ENCODE data around the gene BCKDHA.

BCKDHA gene

GRCh38 chr19:41397086-41398049 lies at the start of gene BCKDHA, which contains the start of gene EXOSC5:
Gene BCKDHA (plus strand): TSS chr19:41397818. CDS start chr19:41397828, 10 bp downstream.
Gene EXOSC5 (minus strand): TSS chr19:41397359. CDS start chr19:41397328, 31 bp downstream.
- in situ Hi-C loops (cut with HindIII; ENCODE audit: low pct_ligation_motif_present, low pct_unique_long_range_greater_than_20kb, low sequenced_read_pairs): no loop called here
- peak; percentile 99 for DNase-seq

DNA sequence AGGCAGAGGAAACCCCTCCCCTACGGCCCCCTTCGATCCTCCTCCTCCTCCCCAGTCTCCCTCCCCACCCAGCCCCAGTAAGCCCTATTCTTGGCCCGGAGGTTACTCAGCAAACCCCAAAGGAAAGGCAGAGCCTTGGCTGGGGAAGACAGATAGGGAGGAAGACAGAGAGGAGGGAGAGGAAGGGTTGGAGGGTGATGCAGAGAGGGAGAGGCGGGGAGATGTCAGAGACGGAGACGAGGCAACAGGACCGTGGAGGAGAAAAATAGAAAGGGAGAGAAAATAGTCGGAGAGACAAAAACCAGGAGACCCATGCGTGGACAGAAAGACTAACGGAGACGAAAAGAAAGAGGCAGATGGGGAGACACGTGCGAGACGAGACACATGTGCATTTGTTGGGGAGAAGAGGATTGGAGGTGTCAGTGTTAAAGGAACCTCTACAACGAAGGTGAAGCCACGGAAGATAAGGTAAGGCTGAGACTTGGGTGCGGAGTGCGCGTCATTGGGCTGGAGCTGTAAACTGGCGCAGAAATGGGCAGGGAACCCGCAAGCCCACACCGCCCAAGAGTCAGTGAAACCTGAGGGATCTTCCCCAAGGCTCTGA lies 46.8 kb upstream of the BCKDHA start:
- in situ Hi-C loops (cut with HindIII; ENCODE audit: low pct_ligation_motif_present, low pct_unique_long_range_greater_than_20kb, low sequenced_read_pairs): no loop called here
- no peak for DNase-seq

DNA sequence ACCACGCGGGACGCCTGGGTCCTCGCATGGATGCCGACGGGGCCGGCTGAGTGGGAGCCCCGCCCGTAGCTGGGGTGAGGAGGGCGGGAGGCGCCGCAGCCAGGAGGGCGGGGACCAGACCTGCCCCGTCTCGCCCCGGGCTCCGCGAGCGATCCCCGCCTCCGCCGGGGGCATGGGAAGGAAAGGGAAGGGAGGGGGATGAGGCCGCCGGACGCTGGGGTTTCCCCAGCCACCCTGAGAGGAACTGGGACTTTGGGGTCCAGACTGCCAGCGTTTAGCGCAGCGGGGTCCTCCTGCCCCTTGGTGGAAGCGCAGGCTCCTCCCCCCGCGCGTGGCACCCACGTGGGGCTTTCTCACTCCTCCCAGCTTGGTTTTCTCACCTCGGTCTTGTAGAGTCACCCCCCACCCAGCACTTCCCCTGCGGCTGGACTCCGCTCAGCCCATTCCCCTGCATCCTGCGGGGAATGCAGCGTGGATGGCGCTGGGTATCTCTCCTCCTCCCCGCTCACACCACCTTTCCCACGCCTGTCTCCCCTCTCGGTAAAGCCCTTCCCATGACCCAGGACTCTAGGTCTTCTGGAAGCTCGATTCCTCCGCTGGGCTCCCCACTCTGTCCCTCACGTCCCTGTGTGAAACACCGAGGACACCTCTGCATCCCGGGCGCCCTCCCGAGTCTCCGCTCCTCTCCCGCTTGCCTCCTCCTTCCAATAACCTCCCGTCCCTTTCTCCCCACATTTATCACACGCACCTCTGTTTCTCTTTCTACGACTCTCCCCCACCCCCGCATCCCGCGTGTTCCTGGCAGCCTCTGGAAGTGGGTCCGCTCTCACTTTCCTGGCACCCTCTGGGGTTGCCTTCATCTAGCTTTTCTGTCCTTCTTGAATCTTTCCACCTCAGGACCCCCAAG lies 46.0 kb upstream of the BCKDHA start:
- peak; percentile 49 for DNase-seq
- in situ Hi-C loops (cut with HindIII; ENCODE audit: low pct_ligation_motif_present, low pct_unique_long_range_greater_than_20kb, low sequenced_read_pairs): no loop called here

DNA sequence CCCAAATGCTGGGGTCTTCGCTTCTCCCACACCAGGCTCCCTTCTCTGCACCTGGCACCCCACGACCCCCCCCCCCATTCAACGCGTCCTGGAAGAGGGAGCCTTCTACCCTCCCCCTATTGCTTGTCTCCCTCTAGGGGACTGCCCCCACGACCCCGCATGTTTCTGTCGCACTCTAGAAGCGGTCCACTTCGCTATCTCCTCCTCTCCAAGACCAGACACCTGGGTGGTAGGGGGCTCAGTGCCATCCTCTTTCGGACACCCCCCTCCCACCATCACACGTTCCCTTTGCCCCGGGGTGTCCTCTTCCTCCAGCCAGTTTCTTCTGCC lies 45.4 kb upstream of the BCKDHA start:
- in situ Hi-C loops (cut with HindIII; ENCODE audit: low pct_ligation_motif_present, low pct_unique_long_range_greater_than_20kb, low sequenced_read_pairs): no loop called here
- DNase-seq: no peak

DNA sequence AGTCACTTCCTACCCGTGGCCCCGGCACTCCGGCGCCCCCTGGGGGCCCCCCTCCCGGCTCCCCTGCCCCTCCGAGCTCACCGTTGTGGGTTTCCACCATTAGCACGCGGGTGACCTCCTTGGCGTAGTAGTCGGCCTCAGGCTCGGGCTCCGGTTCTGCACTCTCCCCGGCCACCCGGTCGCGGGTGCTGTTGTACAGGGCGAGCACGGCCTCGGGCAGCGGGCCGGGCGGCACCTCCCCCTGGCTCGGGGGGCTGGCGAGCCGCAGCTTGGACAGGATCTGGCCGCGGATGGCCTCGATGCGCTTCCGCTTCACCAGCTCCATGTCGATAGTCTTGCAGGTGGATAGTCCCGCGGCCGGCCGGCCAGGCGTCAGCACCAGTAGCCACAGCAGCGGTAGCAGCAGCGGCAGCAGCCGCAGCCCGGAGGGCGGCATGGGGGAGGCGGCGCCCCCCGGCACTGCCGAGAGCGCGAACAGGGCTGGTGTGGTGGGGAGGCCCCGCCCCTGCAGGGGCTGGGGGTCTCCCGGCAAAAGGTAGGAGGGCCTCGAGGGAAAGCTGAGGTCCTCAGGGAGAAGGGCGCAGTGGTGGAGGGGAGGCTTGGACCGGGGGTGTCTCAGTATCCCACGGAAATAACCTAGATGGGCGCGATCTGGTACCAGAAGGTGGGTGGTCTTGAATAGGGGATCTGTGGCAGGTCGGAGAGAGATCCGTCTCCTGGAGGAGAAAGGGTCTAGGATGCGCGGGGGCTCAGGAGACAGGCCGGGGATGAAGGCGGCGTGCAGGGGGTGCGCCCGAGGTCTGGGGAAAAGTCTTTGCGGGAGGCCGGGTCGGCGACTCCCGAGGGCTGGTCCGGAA lies 44.8 kb upstream of the BCKDHA start:
- in situ Hi-C loops (cut with HindIII; ENCODE audit: low pct_ligation_motif_present, low pct_unique_long_range_greater_than_20kb, low sequenced_read_pairs): no loop called here
- peak; percentile 71 for DNase-seq

DNA sequence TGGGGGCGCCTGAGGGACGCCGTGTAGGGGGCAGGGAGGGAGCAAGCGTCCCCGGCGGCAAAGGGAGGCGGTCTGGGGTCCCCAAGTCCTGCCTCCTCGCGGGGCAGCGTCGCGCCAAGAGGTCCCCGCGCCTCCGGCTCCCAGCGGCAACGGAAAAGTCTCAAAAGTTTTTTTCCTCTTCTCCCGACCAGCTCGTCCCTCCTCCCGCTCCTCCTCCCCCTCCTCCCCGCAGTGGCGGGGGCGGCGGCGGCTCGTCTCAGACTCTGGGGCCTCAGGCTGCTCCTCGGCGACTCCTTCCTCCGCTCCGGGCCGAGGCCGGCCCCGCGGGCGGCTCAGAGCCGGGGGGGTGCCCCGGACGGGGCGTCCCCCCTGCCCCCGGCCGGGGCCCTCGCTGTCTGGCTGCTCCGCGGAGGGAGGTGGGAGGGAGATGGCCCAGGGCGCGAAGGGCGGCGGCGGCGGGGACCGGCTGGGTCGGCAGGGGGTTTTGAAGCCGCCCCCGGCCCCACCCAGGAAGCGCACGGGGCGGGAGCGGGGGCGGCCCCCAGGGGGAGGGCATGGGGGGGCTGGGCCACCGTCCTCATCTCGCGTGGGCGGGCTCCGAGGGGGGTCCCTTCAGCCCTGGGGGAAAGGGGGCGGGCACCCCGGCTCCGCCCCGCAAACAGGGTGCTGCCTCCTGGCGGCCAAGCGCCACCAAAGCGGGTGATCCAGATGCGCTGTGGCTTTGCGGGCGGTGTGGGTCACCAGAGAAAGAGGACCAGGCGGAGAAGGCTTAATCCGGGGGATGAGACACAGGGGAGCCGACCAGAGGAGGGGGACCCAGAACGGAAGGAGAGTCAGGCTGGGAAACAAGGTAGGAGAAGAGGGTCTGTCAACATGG lies 43.9 kb upstream of the BCKDHA start, which contains the start of gene TGFB1:
TSS of gene TGFB1 (minus strand) at position 457 of the 877 bp plus-strand sequence. CDS start 878 bp downstream, outside the sequence.
- in situ Hi-C loops (cut with HindIII; ENCODE audit: low pct_ligation_motif_present, low pct_unique_long_range_greater_than_20kb, low sequenced_read_pairs): no loop called here
- DNase-seq: peak; percentile 85

GRCh38 chr19:41354343-41354953 lies 43.2 kb upstream of the BCKDHA start:
- no peak for DNase-seq
- in situ Hi-C loops (cut with HindIII; ENCODE audit: low pct_ligation_motif_present, low pct_unique_long_range_greater_than_20kb, low sequenced_read_pairs): no loop called here

DNA sequence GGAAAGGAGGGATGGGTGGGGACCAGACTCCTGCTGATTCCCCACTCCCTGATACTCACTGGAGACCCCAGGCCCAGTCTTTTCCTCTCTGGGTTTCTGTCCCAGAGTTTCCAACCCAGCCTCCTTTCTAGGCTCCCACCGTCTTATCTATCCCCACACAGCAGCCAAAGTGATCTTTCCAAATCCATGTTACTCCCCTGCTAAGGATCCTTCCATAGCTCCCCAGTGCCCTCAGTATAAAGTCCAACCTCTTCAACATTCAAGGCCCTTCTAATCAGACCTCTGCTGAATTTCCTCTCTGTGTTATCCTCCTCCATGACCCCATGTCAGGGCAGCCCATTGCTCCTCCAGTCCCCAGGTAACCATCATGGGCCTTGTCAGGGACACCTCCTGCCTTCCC lies 42.6 kb upstream of the BCKDHA start:
- in situ Hi-C loops (cut with HindIII; ENCODE audit: low pct_ligation_motif_present, low pct_unique_long_range_greater_than_20kb, low sequenced_read_pairs): no loop called here
- DNase-seq: no peak

DNA sequence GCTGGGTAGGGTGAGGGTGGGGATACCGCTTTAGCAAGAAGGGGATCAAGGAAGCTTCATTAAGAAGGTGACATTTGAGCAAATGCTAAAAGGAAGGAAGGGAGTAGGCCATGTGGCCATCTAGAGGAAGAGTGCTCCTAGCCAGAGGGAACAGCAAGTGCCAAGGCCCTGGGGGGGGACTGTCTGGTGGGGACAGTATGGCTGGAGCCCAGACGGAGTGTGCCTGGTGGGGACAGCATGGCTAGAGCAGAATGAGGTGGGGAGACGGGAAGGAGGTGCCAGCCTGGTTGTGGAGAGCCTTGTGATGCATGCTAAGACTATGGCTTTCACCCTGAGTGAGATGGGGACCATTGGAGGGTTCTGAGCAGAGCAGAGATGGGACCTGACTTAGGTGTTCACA lies 41.8 kb upstream of the BCKDHA start:
- in situ Hi-C loops (cut with HindIII; ENCODE audit: low pct_ligation_motif_present, low pct_unique_long_range_greater_than_20kb, low sequenced_read_pairs): no loop called here
- DNase-seq: no peak

DNA sequence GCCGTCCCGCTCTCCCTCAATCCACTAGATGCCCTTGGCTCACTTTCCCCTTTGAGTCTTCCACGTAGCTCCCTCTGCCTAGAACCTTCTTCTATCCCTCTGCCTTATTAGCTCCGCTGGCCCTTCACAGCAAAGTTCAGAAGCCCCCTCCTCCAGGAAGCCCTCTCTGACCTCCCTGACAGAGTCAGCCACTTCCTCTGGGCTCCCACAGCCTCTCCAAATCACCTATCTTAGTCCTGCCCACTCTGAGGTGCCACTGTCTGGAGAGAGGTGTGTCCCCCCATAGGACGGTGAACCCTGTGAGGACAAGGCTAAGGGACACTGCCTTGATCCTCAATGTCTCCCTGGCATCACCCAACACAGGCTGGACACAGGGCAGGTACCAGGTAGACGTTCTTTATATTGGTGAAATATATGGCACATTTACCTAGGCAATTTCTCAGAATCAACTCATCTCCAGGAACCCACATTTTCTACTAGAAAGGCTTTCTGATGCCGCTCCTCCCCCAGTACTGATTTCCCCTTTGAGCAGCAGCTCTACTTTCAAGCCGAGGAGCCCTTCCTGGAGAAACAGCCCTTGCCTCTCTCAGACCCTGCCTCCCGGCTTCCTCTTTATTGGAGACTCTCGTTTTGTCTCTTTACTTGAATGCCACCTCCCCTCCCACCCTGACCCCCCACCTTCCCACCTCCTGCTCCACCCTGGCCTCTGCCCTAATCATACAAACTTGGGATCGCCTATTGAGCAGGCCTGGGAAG lies 40.5 kb upstream of the BCKDHA start:
- in situ Hi-C loops (cut with HindIII; ENCODE audit: low pct_ligation_motif_present, low pct_unique_long_range_greater_than_20kb, low sequenced_read_pairs): no loop called here

GRCh38 chr19:41357746-41358145 lies 39.9 kb upstream of the BCKDHA start:
- DNase-seq: no peak
- in situ Hi-C loops (cut with HindIII; ENCODE audit: low pct_ligation_motif_present, low pct_unique_long_range_greater_than_20kb, low sequenced_read_pairs): no loop called here

More for the DNA sequence above, 40.5 kb upstream of the BCKDHA start:
- DNase-seq: no peak

GRCh38 chr19:41359741-41360140 lies 37.9 kb upstream of the BCKDHA start:
- in situ Hi-C loops (cut with HindIII; ENCODE audit: low pct_ligation_motif_present, low pct_unique_long_range_greater_than_20kb, low sequenced_read_pairs): no loop called here
- no peak for DNase-seq

GRCh38 chr19:41362143-41362847 lies 35.3 kb upstream of the BCKDHA start:
- DNase-seq: no peak
- in situ Hi-C loops (cut with HindIII; ENCODE audit: low pct_ligation_motif_present, low pct_unique_long_range_greater_than_20kb, low sequenced_read_pairs): no loop called here

DNA sequence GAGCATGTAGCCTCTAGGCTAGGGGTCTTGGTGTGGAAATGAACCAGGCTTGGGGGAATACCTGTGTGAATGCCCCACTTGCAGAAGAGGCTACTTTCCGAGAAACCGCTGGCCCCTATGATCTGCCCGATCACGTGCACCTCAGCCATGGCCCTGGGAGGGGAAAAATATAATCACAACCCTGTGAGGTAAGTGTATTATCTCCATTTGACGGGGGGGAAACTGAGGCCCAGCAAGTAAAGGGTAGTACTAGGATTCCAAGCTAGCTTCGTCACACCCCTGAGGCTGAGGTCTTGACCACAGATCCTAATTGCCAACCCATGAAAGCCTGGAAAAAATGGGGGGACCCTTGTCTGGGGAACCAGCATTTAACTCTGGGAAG lies 34.3 kb upstream of the BCKDHA start:
- in situ Hi-C loops (cut with HindIII; ENCODE audit: low pct_ligation_motif_present, low pct_unique_long_range_greater_than_20kb, low sequenced_read_pairs): no loop called here
- DNase-seq: no peak

DNA sequence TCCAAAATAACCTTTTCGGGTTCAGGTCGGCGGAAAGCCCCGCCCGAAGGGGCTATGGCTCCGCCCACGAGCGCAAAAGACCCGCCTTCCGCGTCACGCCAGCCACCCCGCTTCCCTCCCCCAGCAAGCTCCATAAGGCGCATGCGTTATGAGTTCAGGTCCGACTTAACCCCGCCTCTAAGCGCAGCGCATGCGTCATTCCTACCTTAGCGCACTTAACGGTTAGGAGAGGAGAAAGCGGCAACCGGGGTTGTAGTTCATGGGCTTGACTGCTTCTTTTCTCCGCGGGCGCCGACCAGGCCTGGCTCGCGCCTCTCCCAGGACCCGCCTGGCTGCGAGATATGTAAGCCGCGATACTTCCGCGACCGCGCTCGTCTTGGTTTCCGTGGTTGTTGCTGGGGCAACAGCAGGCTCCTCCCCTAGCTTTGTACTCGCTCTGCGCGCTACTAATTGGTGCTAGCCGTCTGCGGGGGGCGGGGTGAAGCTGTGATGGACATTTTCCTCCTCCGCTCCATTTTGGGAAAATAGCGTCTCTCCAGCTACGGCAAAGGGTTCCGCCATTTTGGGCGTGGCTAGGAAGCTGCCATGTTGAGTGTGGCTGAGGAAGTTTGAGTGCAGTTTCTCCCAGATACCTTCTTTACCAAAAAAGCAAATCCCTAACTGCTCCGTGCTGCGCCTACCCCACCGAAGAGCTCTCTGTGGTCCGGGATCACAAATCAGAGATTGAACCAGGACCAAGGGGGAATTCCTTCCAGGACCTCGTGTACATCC lies 33.7 kb upstream of the BCKDHA start, which contains the start of gene B9D2:
TSS of gene B9D2 (minus strand) at position 397 of the 771 bp plus-strand sequence. CDS start 630 bp downstream, outside the sequence.
- in situ Hi-C loops (cut with HindIII; ENCODE audit: low pct_ligation_motif_present, low pct_unique_long_range_greater_than_20kb, low sequenced_read_pairs): no loop called here
- DNase-seq: peak; percentile 96

All from ACHN (cell line).